IMR-90 (cell line): ENCODE measurements around the gene SEMA6C. TPM values are rescaled to one million over a fixed set of nuclear protein-coding genes. Genes with fewer than 3 reads are reported as not detected.

ENCODE experiments used
- ATAC-seq: fragments of 200-7000 bp; cut with Tn5 transposase; 2 replicates; pipeline ENCODE4 v1.9.1; 2020; ENCODE audit warnings: low read depth, mild to moderate bottlenecking, moderate library complexity
- BruUV-seq: library from RNA; stranded (reverse); fragments of 400-500 nt; replicated peaks from 2 replicates; lab custom pipeline; 2021; lab: Mats Ljungman, UMichigan
- CTCF ChIA-PET: fragments of 300-600 bp; formaldehyde crosslinking; extraction: SDS; loops from one replicate; lab custom pipeline; 2021; ENCODE audit warnings: antibody characterized with exemption; lab: Yijun Ruan, JAX
- POLR2A ChIA-PET: fragments of 300-600 bp; sonication (Branson Sonifier 250); formaldehyde crosslinking; loops from one replicate; lab custom pipeline; 2022; ENCODE audit warnings: antibody characterized with exemption; ENCODE audit not compliant: unreplicated experiment; lab: Charles Lee
- DNase-seq: peaks from one replicate; pipeline ENCODE4 v3.0.0; 2013
- H2AFZ ChIP-seq: replicated peaks from 2 replicates; pipeline ENCODE3; 2013; ENCODE audit warnings: low read length, mild to moderate bottlenecking; ENCODE audit not compliant: poor library complexity
- H2AK5ac ChIP-seq: 2 replicates; pipeline ENCODE4 v1.6.1; 2013; ENCODE audit warnings: low read depth, low read length, inconsistent platforms
- H2AK9ac ChIP-seq: replicated peaks from 2 replicates; pipeline ENCODE3; 2013; ENCODE audit warnings: mild to moderate bottlenecking, low read depth, low read length, moderate library complexity; ENCODE audit not compliant: poor library complexity
- H2BK120ac ChIP-seq: 2 replicates; pipeline ENCODE4 v1.6.1; 2013; ENCODE audit warnings: low read depth, low read length, inconsistent platforms
- H2BK15ac ChIP-seq: 3 replicates; pipeline ENCODE4 v1.6.1; 2013; ENCODE audit warnings: low read depth, low read length, inconsistent platforms
- H2BK20ac ChIP-seq: 2 replicates; pipeline ENCODE4 v1.6.1; 2013; ENCODE audit warnings: low read depth, mild to moderate bottlenecking, inconsistent platforms, low read length, moderate library complexity
- H2BK5ac ChIP-seq: 2 replicates; pipeline ENCODE4 v1.6.1; 2013; ENCODE audit warnings: mild to moderate bottlenecking, low read depth, low read length, inconsistent platforms; ENCODE audit not compliant: poor library complexity, severe bottlenecking
- H3K14ac ChIP-seq: replicated peaks from 2 replicates; pipeline ENCODE4 v1.6.1; 2013; ENCODE audit warnings: low read depth, low read length, inconsistent platforms
- H3K18ac ChIP-seq: 2 replicates; pipeline ENCODE4 v1.6.1; 2013; ENCODE audit warnings: low read depth, low read length, control low read depth
- H3K23ac ChIP-seq: 2 replicates; pipeline ENCODE4 v1.6.1; 2013; ENCODE audit warnings: low read depth, low read length, inconsistent platforms
- H3K27ac ChIP-seq: 2 replicates; pipeline ENCODE4 v1.5.1; 2013; ENCODE audit warnings: mild to moderate bottlenecking, control low read depth, low read length; ENCODE audit not compliant: insufficient read depth
- H3K27me3 ChIP-seq: 2 replicates; pipeline ENCODE4 v1.6.1; 2013; ENCODE audit warnings: low read length; ENCODE audit not compliant: control insufficient read depth, insufficient read depth
- H3K36me3 ChIP-seq: 2 replicates; pipeline ENCODE4 v1.6.1; 2013; ENCODE audit warnings: low read length, mixed read lengths; ENCODE audit not compliant: control insufficient read depth, insufficient read depth
- H3K4ac ChIP-seq: 2 replicates; pipeline ENCODE4 v1.6.1; 2013; ENCODE audit warnings: low read depth, low read length, inconsistent platforms
- H3K4me1 ChIP-seq: 2 replicates; pipeline ENCODE4 v1.6.1; 2013; ENCODE audit warnings: low read length, mixed read lengths; ENCODE audit not compliant: control insufficient read depth, insufficient read depth
- H3K4me2 ChIP-seq: 2 replicates; pipeline ENCODE4 v1.6.1; 2013; ENCODE audit warnings: low read depth, mild to moderate bottlenecking, control low read depth, low read length, moderate library complexity
- H3K4me3 ChIP-seq: 2 replicates; pipeline ENCODE4 v1.5.1; 2013; ENCODE audit warnings: low read depth, mild to moderate bottlenecking, control low read depth, low read length, moderate library complexity; ENCODE audit not compliant: insufficient read depth
- H3K56ac ChIP-seq: 2 replicates; pipeline ENCODE4 v1.6.1; 2013; ENCODE audit warnings: low read length, inconsistent platforms; ENCODE audit not compliant: insufficient read depth; ENCODE audit errors: extremely low read depth
- H3K79me1 ChIP-seq, 2 experiments: 2 replicates each; pipeline ENCODE4 v1.6.1; 2013; ENCODE audit warnings: low read length in 2 of 2, inconsistent platforms in 1 of 2, low read depth in 1 of 2
- H3K9ac ChIP-seq: 2 replicates; pipeline ENCODE4 v1.6.1; 2013; ENCODE audit warnings: low read depth, low read length, control low read depth
- H3K9me1 ChIP-seq: 2 replicates; pipeline ENCODE4 v1.6.1; 2013; ENCODE audit warnings: low read length, inconsistent platforms; ENCODE audit not compliant: insufficient read depth
- H3K9me3 ChIP-seq: 2 replicates; pipeline ENCODE4 v1.6.1; 2013; ENCODE audit warnings: low read length; ENCODE audit not compliant: control insufficient read depth, insufficient read depth
- H4K20me1 ChIP-seq: 2 replicates; pipeline ENCODE4 v1.6.1; 2013; ENCODE audit warnings: low read length, inconsistent platforms; ENCODE audit not compliant: insufficient read depth
- H4K5ac ChIP-seq: 2 replicates; pipeline ENCODE4 v1.6.1; 2013; ENCODE audit warnings: mild to moderate bottlenecking, low read depth, low read length, control low read depth
- H4K8ac ChIP-seq, 2 experiments: 2 replicates each; pipeline ENCODE4 v1.6.1; 2013; ENCODE audit warnings: low read depth in 2 of 2, low read length in 2 of 2, control low read depth in 1 of 2, inconsistent platforms in 1 of 2
- H4K91ac ChIP-seq: 2 replicates; pipeline ENCODE4 v1.6.1; 2013; ENCODE audit warnings: low read depth, low read length, inconsistent platforms; ENCODE audit not compliant: insufficient read depth
- BHLHE40 ChIP-seq: fragments of 150-350 bp; IDR thresholded peaks from 2 replicates; pipeline ENCODE4 v1.6.1; 2016; ENCODE audit warnings: mild to moderate bottlenecking, low read depth, low read length
- CHD1 ChIP-seq: IDR thresholded peaks from 2 replicates; pipeline ENCODE4 v1.6.1; 2012; ENCODE audit warnings: low read depth, low read length, improper control_type of control experiment
- FOS ChIP-seq: fragments of 150-350 bp; IDR thresholded peaks from 2 replicates; pipeline ENCODE4 v1.6.1; 2016; ENCODE audit warnings: low read depth, low read length
- MAFK ChIP-seq: IDR thresholded peaks from 2 replicates; pipeline ENCODE4 v1.6.1; 2012; ENCODE audit warnings: low read depth, low read length, improper control_type of control experiment
- MXI1 ChIP-seq: IDR thresholded peaks from 2 replicates; pipeline ENCODE4 v1.6.1; 2012; ENCODE audit warnings: low read depth, mild to moderate bottlenecking, low read length, moderate library complexity, borderline replicate concordance
- POLR2A ChIP-seq: IDR thresholded peaks from 2 replicates; pipeline ENCODE4 v1.6.1; 2012; ENCODE audit warnings: mild to moderate bottlenecking, low read depth, low read length
- RCOR1 ChIP-seq: IDR thresholded peaks from 2 replicates; pipeline ENCODE4 v1.6.1; 2012; ENCODE audit warnings: mild to moderate bottlenecking, low read length, improper control_type of control experiment; ENCODE audit not compliant: insufficient replicate concordance
- WGBS, 2 experiments: methylation state at CpG; one replicate each; pipeline versions ENCODE4 v1.1.5 to v1.1.7; 2013; ENCODE audit warnings: missing lambda C conversion rate in 2 of 2; ENCODE audit not compliant: insufficient read length in 1 of 2; ENCODE audit errors: extremely low coverage in 2 of 2; 5-methylcytosine and 5-hydroxymethylcytosine counted together
- dilution Hi-C: fragments of 300-500 bp; cut with HindIII; formaldehyde crosslinking; loops from one replicate; pipeline ENCODE4 v1.14.3; 2018; ENCODE audit warnings: low sequenced_read_pairs; ENCODE audit not compliant: unreplicated experiment
- in situ Hi-C: fragments of 300-500 bp; cut with MboI; formaldehyde crosslinking; loops from 3 replicates; pipeline ENCODE4 v1.14.3; 2019; ENCODE audit warnings: low sequenced_read_pairs, inconsistent platforms, mixed read lengths
- intact Hi-C: fragments of 100-400 bp; cut with micrococcal nuclease; formaldehyde crosslinking; loops from 2 replicates; pipeline ENCODE4 v1.10.0; 2022
- polyA plus RNA-seq, 3 experiments: library from polyadenylated mRNA; depleted of rRNA; stranded (reverse); fragments of >200 nt; gene quantifications; 2 replicates each; pipeline ENCODE4 v1.2.3, GENCODE V29; 2012; ENCODE audit warnings: low replicate concordance in 1 of 3
- total RNA-seq: library from RNA; depleted of rRNA; stranded (reverse); fragments of >200 nt; gene quantifications from 2 replicates; pipeline ENCODE4 v1.2.3, GENCODE V29; 2012

The SEMA6C gene
- total and polyA plus RNA-seq, 2 of the 4 experiments (the other 2 are of a cell fraction), result 0.36 to 2.0 TPM

GRCh38 chr1:151143986-151144385, 2.4 kb downstream of the SEMA6C start:
- Histone ChIP-seq H3K9me1 (peaks cover 4% of the 10 kb centered on the region; the same call in 1 of the 2 replicates), H2AK5ac (no peak overlapping the region), H3K18ac (no peak overlapping the region), H2BK5ac (no peak overlapping the region), H2AFZ (no peak overlapping the region), H3K36me3 (peaks cover 4% of the 10 kb centered on the region; the same call in 1 of the 2 replicates), H3K4me3 (no peak overlapping the region), H3K14ac (no peak overlapping the region), H4K5ac (no peak overlapping the region), H2BK15ac (no peak overlapping the region), H3K27me3 (peaks cover 2% of the 10 kb centered on the region; the same call in 1 of the 2 replicates), H2BK20ac (no peak overlapping the region), H3K4me1 (peaks cover 5% of the 10 kb centered on the region), H4K20me1 (peaks cover 5% of the 10 kb centered on the region; the same call in 1 of the 2 replicates), H4K91ac (no peak overlapping the region), H4K8ac (no peak overlapping the region), H3K27ac (no peak overlapping the region), H3K79me1 (peaks cover 0 to 6% of the 10 kb centered on the region in 2 experiments; a peak in 1 of 4 replicates), H3K4me2 (no peak overlapping the region), H3K4ac (no peak overlapping the region), H3K56ac (no peak overlapping the region), H2BK120ac (no peak overlapping the region), H2AK9ac (no peak overlapping the region), H3K23ac (no peak overlapping the region), H3K9me3 (no peaks in the 10 kb centered on the region), H3K9ac (no peak overlapping the region)
- dilution Hi-C loops (no loop called here), intact Hi-C loops (no loop called here), in situ Hi-C loops (no loop called here)
- ATAC-seq, result no peak
- DNase-seq, result no peak
- CTCF ChIA-PET, result interaction anchor here (1.1 kb wide), 1 partner anchor 41 kb away, joined by 3 read pairs; no protein-coding TSS in a partner anchor
- POLR2A ChIA-PET, result no interaction called here
- WGBS, 2 experiments, result no CpG with 5 or more reads among the region's 5 CpGs
- BruUV-seq, result no TSS peak
- TF ChIP-seq POLR2A (no peak), MAFK (no peak), MXI1 (no peak), CHD1 (no peak), FOS (no peak), RCOR1 (no peak), BHLHE40 (no peak)
